DMS153 (cell line): Measurements from ENCODE around the gene RGS9BP.
"Not testable (repeated sequence)": the region's sequence is repeated elsewhere in the genome, so short reads cannot be mapped to it uniquely, and the experiment has no call there.

ENCODE experiments used
- DNase-seq: peaks from one replicate; lab custom pipeline; 2025; lab: John Stamatoyannopoulos, UW

RGS9BP gene, protein sequence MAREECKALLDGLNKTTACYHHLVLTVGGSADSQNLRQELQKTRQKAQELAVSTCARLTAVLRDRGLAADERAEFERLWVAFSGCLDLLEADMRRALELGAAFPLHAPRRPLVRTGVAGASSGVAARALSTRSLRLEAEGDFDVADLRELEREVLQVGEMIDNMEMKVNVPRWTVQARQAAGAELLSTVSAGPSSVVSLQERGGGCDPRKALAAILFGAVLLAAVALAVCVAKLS

DNA sequence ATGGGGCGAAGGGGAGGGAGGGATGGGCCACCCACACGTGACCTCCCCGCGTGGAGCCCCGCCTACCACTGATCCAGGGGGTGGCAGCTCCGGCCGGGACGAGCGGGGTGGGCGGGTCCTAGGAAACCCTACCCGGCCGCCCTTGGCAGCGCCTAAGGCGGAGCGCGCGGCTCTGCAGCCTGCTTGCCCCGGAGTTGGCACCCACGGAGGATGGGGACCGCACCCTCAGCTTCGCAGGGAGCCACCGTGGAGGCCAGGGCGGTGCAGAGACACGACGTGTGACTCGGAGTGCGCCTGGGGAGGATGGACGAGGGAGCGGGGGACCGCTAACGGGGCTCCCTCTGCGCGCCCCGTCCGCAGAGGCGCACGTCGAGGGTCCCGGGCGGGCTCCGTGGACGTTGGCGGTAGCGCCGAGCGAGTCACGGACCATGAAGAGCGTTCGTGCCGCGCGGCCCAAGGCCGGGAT lies at the start of gene RGS9BP:
Gene RGS9BP (plus strand): TSS at position 129 of the 466 bp plus-strand sequence. CDS start 416 bp downstream, outside the sequence.
- DNase-seq, result peak; percentile 56

DNA sequence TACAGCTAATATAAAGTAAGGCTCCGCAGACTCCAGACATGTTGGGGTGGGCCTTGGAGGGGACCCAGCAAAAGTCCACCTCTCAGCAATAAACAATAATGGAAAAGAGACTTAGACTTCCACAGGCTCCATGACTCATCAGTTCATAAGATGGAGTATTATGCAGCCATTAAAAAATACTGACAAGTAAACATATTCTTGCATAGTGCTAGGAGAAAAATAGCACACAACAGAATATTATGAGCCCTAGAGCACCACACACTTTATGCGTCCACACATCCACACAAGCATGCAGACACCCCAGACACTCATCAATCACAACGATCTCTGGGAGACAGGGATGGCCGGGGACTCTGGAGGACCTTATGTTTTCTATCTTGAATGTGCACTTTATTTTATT lies 48.7 kb upstream of the RGS9BP start:
- no peak for DNase-seq

GRCh38 chr19:32627714-32628270 lies 47.9 kb upstream of the RGS9BP start:
- DNase-seq, result no peak

DNA sequence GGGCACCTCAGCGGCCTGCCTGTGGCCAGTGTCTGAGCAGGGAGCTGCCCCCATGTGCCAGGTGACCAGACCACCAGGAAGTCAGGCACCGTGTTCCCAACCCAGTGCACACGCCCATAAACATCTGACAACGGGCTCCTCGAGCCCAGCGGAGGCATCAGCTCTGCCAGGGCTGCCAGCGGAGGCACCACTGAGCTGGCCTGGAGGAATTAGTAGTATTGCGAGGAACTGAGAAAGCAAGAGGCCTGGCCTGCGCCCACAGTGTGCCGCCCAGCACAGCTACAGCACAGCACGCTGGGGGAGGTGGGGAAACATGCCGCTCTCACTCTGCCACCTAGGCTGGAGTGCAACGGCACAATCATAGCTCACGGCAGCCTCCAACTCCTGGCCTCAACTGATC lies 45.3 kb upstream of the RGS9BP start:
- DNase-seq, result no peak

DNA sequence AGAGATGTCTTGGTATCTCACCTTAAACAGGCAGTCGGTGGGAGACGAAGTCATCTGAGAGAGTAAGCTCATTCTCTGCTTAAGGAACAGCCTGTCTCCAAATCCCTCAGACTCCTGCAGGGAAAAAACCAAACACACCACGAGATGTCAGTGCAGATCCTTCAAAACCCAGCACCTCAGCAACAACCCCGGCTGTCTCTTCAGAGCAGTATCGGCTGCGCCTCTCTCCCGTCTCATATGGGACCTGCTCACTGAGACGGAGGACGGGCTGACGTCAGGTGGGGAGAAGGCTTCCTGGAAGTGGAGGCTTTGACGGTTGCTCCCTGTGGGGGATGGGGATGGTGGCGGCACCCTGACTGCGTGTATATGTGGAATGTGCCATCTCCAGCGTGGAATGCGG lies 44.3 kb upstream of the RGS9BP start:
- DNase-seq, result no peak

GRCh38 chr19:32637480-32637879 lies 38.2 kb upstream of the RGS9BP start:
- DNase-seq, result no peak

DNA sequence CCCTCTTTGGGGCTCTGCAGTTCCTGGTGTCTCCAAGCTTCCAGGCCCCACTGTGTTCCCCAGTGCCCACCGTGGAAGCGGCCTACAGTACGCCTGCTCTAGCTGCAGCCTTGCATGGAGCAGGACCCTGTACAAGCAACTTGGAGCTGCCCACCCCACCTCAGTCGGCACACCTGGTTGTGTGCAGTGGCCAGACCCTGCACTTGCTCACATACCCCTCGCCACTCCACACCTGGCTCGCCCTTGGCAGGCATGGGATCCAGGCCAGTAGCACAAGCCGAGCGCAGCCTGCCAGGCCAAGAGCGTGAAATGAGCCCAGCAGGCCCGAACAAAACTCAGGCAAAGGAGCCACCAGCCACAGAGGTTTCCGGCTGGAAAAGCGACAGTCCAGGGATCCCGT lies 37.0 kb upstream of the RGS9BP start:
- DNase-seq, result no peak

GRCh38 chr19:32642771-32643170 lies 32.9 kb upstream of the RGS9BP start:
- no peak for DNase-seq

- DNase-seq, result no peak
Measured at GRCh38 chr19:32646556-32646955, 29.1 kb upstream of the RGS9BP start.

GRCh38 chr19:32647361-32647760 lies 28.3 kb upstream of the RGS9BP start:
- DNase-seq, result no peak

- DNase-seq, result no peak
Measured at GRCh38 chr19:32649751-32650150, 25.9 kb upstream of the RGS9BP start.

- DNase-seq, result no peak
Measured at GRCh38 chr19:32650671-32651070, 25.0 kb upstream of the RGS9BP start.

- no peak for DNase-seq
Measured at GRCh38 chr19:32651729-32652140, 23.9 kb upstream of the RGS9BP start.

GRCh38 chr19:32652331-32652730 lies 23.3 kb upstream of the RGS9BP start:
- DNase-seq, result not testable (repeated sequence)

- no peak for DNase-seq
Measured at GRCh38 chr19:32652894-32653598, 22.6 kb upstream of the RGS9BP start.

- no peak for DNase-seq
Measured at GRCh38 chr19:32653599-32653915, 22.1 kb upstream of the RGS9BP start.

DNA sequence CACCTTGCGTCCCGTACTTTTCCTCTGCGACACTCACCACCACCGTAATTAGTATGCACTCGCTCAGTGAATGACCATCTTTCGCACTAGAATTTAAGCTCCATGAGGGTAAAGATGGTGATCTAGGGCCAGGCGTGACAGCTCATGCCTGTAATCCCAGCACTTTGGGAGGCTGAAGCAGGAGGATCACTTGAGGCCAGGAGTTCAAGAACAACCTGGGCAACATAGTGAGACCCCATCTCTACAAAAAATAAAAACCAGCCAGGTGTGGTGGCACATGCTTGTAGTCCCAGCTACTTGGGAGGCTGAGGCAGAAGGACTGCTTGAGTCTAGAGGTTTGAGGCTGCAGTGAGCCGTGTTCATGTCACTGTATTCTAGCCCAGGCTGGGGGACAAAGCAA lies 19.3 kb upstream of the RGS9BP start:
- DNase-seq, result not testable (repeated sequence)

DNA sequence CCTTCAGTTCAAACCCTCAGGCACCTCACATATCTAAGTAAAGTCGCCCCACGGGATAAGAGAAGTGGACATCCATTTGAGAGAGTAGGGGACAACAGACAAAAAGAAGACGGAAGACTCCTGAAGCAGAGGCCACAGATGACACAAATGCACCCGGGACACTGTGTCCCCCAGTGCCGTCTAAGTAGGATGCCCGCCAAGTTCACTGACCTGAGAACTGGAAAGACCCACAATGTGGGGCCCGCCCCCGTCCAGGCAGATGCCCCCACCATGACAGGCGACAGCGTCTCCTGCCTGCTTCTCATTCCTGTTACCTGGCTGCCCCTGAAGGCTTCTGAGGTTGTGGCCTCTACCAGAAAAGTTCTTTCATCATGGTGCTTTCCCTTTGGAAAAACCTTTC lies 17.6 kb upstream of the RGS9BP start:
- no peak for DNase-seq

DNA sequence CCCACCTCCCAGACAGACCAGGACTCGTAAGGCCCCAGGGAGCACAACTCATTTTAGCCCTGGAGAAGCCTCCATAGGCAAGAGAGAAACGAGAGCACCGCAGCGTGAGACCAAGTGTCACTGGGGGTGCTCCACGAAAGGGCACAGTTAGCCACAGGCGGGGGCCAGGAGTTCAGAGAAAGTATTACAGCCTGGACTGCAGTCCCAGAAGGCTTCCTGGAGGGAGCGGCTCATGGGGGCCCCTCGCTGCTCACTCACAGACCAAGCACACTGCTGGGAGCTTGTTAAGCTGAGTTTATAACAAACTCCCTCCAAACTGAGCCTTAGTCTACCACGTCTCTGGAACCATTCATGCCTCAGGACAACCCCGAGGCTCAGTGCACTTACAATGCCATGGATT lies 17.1 kb upstream of the RGS9BP start:
- no peak for DNase-seq

DNA sequence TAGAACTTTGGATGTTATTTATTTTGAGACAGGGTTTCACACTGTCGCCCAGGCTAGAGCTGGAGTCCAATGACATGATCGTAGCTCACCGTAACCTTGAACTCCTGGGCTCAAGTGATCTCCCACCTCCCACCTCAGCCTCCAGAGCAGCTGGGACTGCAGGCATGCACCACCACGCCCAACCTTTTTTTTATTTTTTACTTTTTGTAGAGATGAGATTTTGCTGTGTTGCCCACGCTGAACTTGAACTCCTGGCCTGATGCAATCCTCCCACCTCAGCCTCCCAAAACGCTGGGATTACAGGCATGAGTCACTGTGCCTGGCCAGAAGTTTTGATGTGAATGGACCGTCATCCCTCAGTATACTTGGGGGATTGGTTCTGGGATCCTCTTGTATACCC lies 14.3 kb upstream of the RGS9BP start:
- DNase-seq, result no peak

DNA sequence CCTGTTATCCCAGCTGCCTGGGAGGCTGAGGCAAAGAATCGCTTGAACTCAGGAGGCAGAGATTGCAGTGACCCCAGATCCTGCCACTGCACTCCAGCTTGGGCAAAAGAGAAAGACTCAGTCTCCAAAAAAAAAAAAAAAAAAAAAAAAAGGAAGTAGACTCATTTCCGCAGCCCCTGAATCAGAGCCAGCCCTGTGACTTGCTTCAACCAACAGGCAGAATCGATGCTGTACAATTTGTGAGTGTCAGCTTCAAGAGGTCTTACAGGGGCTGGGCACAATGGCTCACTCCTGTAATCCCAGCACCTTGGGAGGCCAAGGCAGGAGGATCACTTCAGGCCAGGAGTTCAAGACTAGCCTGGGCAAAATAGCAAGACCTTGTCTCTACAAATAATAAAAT lies 13.5 kb upstream of the RGS9BP start:
- no peak for DNase-seq

DNA sequence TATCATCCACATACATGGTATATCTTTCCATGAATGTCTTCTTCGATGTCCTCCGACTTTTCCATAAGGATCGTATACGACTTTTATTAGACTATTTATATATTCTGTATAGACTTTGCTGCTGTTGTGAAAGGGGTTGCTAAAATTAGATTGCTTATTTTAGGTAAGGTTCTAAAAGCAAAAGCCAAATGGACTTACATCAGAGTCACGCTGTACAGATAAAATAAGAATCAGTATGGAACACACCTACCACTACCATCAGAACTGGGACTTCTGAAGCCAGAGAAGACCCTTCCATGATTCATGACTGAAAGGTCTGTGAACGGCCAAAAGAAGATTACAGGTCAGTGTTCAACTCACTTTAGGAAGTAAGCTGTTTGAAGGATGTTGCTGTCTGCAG lies 9.6 kb upstream of the RGS9BP start:
- DNase-seq, result no peak

DNA sequence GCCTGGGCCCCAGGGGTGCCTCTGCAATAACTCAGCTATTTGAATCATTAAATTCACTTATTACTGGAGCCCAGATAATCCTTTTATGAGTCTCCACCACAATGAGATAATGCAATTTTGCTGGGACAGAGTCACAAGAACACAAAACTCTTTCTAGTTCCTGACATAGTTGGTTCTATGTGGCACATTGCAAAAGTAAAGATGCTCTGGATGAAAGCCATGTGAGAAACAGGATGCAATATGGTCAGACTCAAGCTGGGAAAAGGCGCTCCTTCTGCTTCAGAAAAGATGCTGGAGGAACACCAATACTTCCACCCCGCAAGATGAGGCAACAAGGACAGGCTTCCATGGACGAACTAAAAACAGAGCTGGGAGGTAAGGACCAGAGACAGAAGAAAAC lies 6.3 kb upstream of the RGS9BP start:
- DNase-seq, result no peak
